ENCODE data around the gene TDRD3. TPM values are rescaled to one million over a fixed set of nuclear protein-coding genes. Genes with fewer than 3 reads are reported as not detected.

Gene TDRD3
- total RNA-seq, 1 donor from 2014 or later, result 10.7 TPM

Other genes with a start within 250 kb of the TDRD3 start
- 16.0 and 19.0 TPM in 2 replicates for gene DIAPH3, start 233.3 kb upstream of the TDRD3 start, total RNA-seq